B cell (primary cell): ENCODE measurements around the gene SPRY1. TPM values are rescaled to one million over a fixed set of nuclear protein-coding genes. Genes with fewer than 3 reads are reported as not detected.

Experiments used
- ATAC-seq: fragments of 200-7000 bp; cut with Tn5 transposase; one replicate; pipeline ENCODE4 v1.10.0; 2021; ENCODE audit warnings: low read depth, mild to moderate bottlenecking, moderate number of reproducible peaks, moderate library complexity
- CTCF ChIA-PET: fragments of 350-600 bp; sonication (Branson Sonifier 250); formaldehyde crosslinking; loops from one replicate; lab custom pipeline; 2021; ENCODE audit warnings: antibody characterized with exemption, inconsistent platforms; lab: Charles Lee
- POLR2A ChIA-PET: fragments of 350-600 bp; sonication (Branson Sonifier 250); formaldehyde crosslinking; loops from one replicate; lab custom pipeline; 2021; ENCODE audit warnings: antibody characterized with exemption; lab: Charles Lee
- DNase-seq: peaks from one replicate; pipeline ENCODE4 v3.0.0; 2013
- H2AFZ ChIP-seq: 2 replicates; pipeline ENCODE4 v1.6.1; 2012; ENCODE audit warnings: mild to moderate bottlenecking, low read depth, low read length; ENCODE audit not compliant: insufficient read depth, poor library complexity, severe bottlenecking
- H3K27ac ChIP-seq, 2 donors: 1 replicate in 1 of 2; 2 replicates in 1 of 2; pipeline ENCODE4 v1.5.1; 2012 to 2013; ENCODE audit warnings: low read length in 2 of 2, mild to moderate bottlenecking in 2 of 2, moderate library complexity in 1 of 2
- H3K27me3 ChIP-seq, 4 experiments: fragments of 200-600 bp in 1 of 4; sonication (generic) in 1 of 4; replicated peaks in 1 of 4; 1 replicate in 2 of 4; 2 replicates in 2 of 4; pipeline versions ENCODE4 v1.6.1 to v1.7.0; 2013 to 2016; ENCODE audit warnings: low read length in 3 of 4, mild to moderate bottlenecking in 2 of 4, mixed read lengths in 1 of 4, moderate library complexity in 1 of 4; ENCODE audit not compliant: insufficient read depth in 4 of 4, control insufficient read depth in 3 of 4; ENCODE audit errors: control extremely low read depth in 1 of 4
- H3K36me3 ChIP-seq, 2 experiments: replicated peaks in 1 of 2; 1 replicate in 1 of 2; 2 replicates in 1 of 2; pipeline versions ENCODE4 v1.6.1 to v1.7.1; 2013; ENCODE audit warnings: low read length in 1 of 2; ENCODE audit not compliant: insufficient read depth in 2 of 2, control insufficient read depth in 1 of 2; ENCODE audit errors: control extremely low read depth in 1 of 2, extremely low read depth in 1 of 2
- H3K4me1 ChIP-seq, 2 donors: fragments of 200-600 bp in 1 of 2; sonication (generic) in 1 of 2; 1 replicate in 1 of 2; 2 replicates in 1 of 2; pipeline versions ENCODE4 v1.5.1 to v1.6.1; 2013 to 2017; ENCODE audit warnings: low read length in 2 of 2; ENCODE audit not compliant: control insufficient read depth in 2 of 2, insufficient read depth in 2 of 2
- H3K4me2 ChIP-seq: replicated peaks from 2 replicates; pipeline ENCODE3; 2012; ENCODE audit warnings: mild to moderate bottlenecking, low read depth, low read length; ENCODE audit not compliant: poor library complexity, severe bottlenecking
- H3K4me3 ChIP-seq, 5 experiments: fragments of 200-600 bp in 1 of 5; sonication (generic) in 1 of 5; 1 replicate in 3 of 5; 2 replicates in 2 of 5; pipeline versions ENCODE4 v1.5.1 to v1.7.0; 2011 to 2016; ENCODE audit warnings: low read length in 4 of 5, mild to moderate bottlenecking in 4 of 5, low read depth in 2 of 5, control low read depth in 1 of 5, moderate library complexity in 1 of 5; ENCODE audit not compliant: insufficient read depth in 1 of 5; ENCODE audit errors: control extremely low read depth in 1 of 5, extremely low read depth in 1 of 5
- H3K79me2 ChIP-seq: fragments of 200-600 bp; sonication (generic); one replicate; pipeline ENCODE4 v1.6.0; 2016; ENCODE audit warnings: low read length; ENCODE audit not compliant: control insufficient read depth, insufficient read depth
- H3K9ac ChIP-seq: fragments of 200-600 bp; sonication (generic); 2 replicates; pipeline ENCODE4 v1.6.1; 2017; ENCODE audit warnings: mild to moderate bottlenecking, low read length, moderate library complexity
- H3K9me3 ChIP-seq, 3 donors: one replicate each; pipeline versions ENCODE4 v1.6.1 to v1.7.1; 2013; ENCODE audit warnings: low read length in 2 of 3; ENCODE audit not compliant: control insufficient read depth in 2 of 3, insufficient read depth in 1 of 3; ENCODE audit errors: control extremely low read depth in 1 of 3
- H4K20me1 ChIP-seq: 2 replicates; pipeline ENCODE4 v1.6.0; 2012; ENCODE audit warnings: mild to moderate bottlenecking, low read length; ENCODE audit not compliant: insufficient read depth, control insufficient read depth, poor library complexity, severe bottlenecking
- H3K27ac Mint-ChIP-seq: one replicate; pipeline ENCODE4 v1.8.0; 2021; ENCODE audit warnings: mixed read lengths
- H3K27me3 Mint-ChIP-seq: one replicate; pipeline ENCODE4 v1.8.0; 2021; ENCODE audit warnings: mixed read lengths
- H3K4me1 Mint-ChIP-seq: one replicate; pipeline ENCODE4 v1.8.0; 2021; ENCODE audit warnings: mixed read lengths
- H3K4me3 Mint-ChIP-seq: one replicate; pipeline ENCODE4 v1.8.0; 2021; ENCODE audit warnings: mixed read lengths
- H3K9me3 Mint-ChIP-seq: one replicate; pipeline ENCODE4 v1.8.0; 2022; ENCODE audit warnings: mixed read lengths; ENCODE audit not compliant: insufficient read depth
- CTCF ChIP-seq: fragments of 200-600 bp; IDR thresholded peaks from one replicate; pipeline ENCODE4 v1.8.0; 2022; ENCODE audit warnings: antibody characterized with exemption, mild to moderate bottlenecking
- EZH2 ChIP-seq: IDR thresholded peaks from 2 replicates; pipeline ENCODE4 v1.6.1; 2012; ENCODE audit warnings: borderline replicate concordance, low read depth, mild to moderate bottlenecking, moderate library complexity, low read length; ENCODE audit not compliant: insufficient read depth, poor library complexity, severe bottlenecking
- WGBS: methylation state at CpG from one replicate; pipeline ENCODE4 v1.1.5; 2013; ENCODE audit warnings: missing lambda C conversion rate; ENCODE audit not compliant: insufficient coverage; 5-methylcytosine and 5-hydroxymethylcytosine counted together
- intact Hi-C: fragments of 100-400 bp; cut with micrococcal nuclease; formaldehyde crosslinking; loops from one replicate; pipeline ENCODE4 v1.10.0; 2022
- polyA plus RNA-seq: library from polyadenylated mRNA; depleted of rRNA; stranded (reverse); fragments of >200 nt; gene quantifications from 2 replicates; pipeline ENCODE4 v1.2.3, GENCODE V29; 2012
- total RNA-seq, 2 donors: library from RNA; stranded (reverse); fragments of 120-200 nt in 1 of 2; gene quantifications; 1 replicate in 1 of 2; 2 replicates in 1 of 2; pipeline versions ENCODE4 v1.2.3 to v1.2.4, GENCODE V29; 2013 to 2022

SPRY1 gene
- total and polyA plus RNA-seq, 2 donors (not counting 1 experiment from before 2014, with no cell fraction given), result 4.7 to 6.9 TPM

DNA sequence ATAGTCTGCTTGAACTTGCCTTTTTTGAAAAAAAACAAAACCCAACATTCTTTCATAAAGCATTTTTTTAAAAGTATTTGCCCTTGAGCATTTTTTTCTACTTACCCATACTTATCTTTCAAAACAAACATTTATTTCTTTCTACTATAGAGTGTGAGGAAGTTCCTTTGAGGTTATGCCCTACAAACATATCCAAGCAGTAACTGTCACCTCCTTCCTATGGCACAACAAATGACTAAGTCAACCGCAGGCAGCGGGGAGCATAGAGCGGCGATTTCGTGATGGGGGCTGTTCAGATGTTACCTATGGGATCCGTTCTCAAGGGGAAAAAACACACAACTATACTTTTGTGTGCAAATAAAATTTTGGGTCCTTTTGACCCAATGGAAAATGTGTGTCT, 19.4 kb downstream of the SPRY1 start:
- no peaks in the 10 kb centered on the region for H3K9me3 Mint-ChIP-seq
- H4K20me1 ChIP-seq, result no peaks in the 10 kb centered on the region
- no peaks in the 10 kb centered on the region for H3K27me3 ChIP-seq
- H3K79me2 ChIP-seq, result no peaks in the 10 kb centered on the region
- no peak overlapping the region for H3K4me3 Mint-ChIP-seq
- H2AFZ ChIP-seq, result no peak overlapping the region
- H3K36me3 ChIP-seq, result no peaks in the 10 kb centered on the region
- H3K27ac Mint-ChIP-seq, result no peak overlapping the region
- H3K4me3 ChIP-seq, result no peak overlapping the region
- CTCF ChIA-PET, result no interaction called here
- no peaks in the 10 kb centered on the region for H3K27me3 Mint-ChIP-seq
- POLR2A ChIA-PET, result no interaction called here
- intact Hi-C loops, result loop anchor here (5.0 kb wide), 1 partner anchor 36 kb away; no protein-coding TSS in a partner anchor
- ATAC-seq (no peak), DNase-seq (no peak)
- TF ChIP-seq EZH2, result no peak
- TF ChIP-seq CTCF, result no peak
- no peak overlapping the region for H3K27ac ChIP-seq
- H3K9ac ChIP-seq, result no peak overlapping the region
- H3K4me1 Mint-ChIP-seq, result peaks cover 33% of the 10 kb centered on the region
- no CpG with 5 or more reads among the region's 6 CpGs for WGBS
- peaks cover 25 to 36% of the 10 kb centered on the region in 2 donors for H3K4me1 ChIP-seq
- H3K9me3 ChIP-seq, result peaks cover 0 to 4% (median 0%) of the 10 kb centered on the region in 3 donors
- H3K4me2 ChIP-seq, result no peak overlapping the region

- no peaks in the 10 kb centered on the region for H3K79me2 ChIP-seq
- peaks cover 15 to 35% of the 10 kb centered on the region in 2 donors for H3K4me1 ChIP-seq
- intact Hi-C loops, result loop anchor here (5.0 kb wide), 1 partner anchor 34 kb away; no protein-coding TSS in a partner anchor
- no peak for ATAC-seq
- TF ChIP-seq CTCF (no peak), EZH2 (no peak)
- Mint-ChIP-seq H3K9me3 (no peaks in the 10 kb centered on the region), H3K4me1 (peaks cover 32% of the 10 kb centered on the region), H3K27ac (no peak overlapping the region), H3K27me3 (peaks cover 3% of the 10 kb centered on the region), H3K4me3 (no peak overlapping the region)
- no peaks in the 10 kb centered on the region for H4K20me1 ChIP-seq
- WGBS, result no CpG with 5 or more reads among the region's 2 CpGs
- H3K4me3 ChIP-seq, result no peak overlapping the region
- CTCF ChIA-PET, result interaction anchor here (0.9 to 1.9 kb wide), 4 partner anchors 9 to 243 kb away, joined by 3 to 4 read pairs (median 3); no protein-coding TSS in a partner anchor
- no peak overlapping the region for H2AFZ ChIP-seq
- H3K27ac ChIP-seq, result no peak overlapping the region
- H3K36me3 ChIP-seq, result no peaks in the 10 kb centered on the region
- peaks cover 0 to 4% (median 0%) of the 10 kb centered on the region in 3 donors for H3K9me3 ChIP-seq
- no peak overlapping the region for H3K9ac ChIP-seq
- peak overlapping the region; percentile 36 for H3K4me2 ChIP-seq
- no peaks in the 10 kb centered on the region for H3K27me3 ChIP-seq
- POLR2A ChIA-PET, result no interaction called here
- DNase-seq, result no peak
These were observed 21.2 kb downstream of the SPRY1 start for GRCh38 chr4:123417813-123418212.
